GM19438 (cell line): ENCODE data around the gene SEC11A.
"Not testable (repeated sequence)": the region's sequence is repeated elsewhere in the genome, so short reads cannot be mapped to it uniquely, and the experiment has no call there.

Experiments used
- ATAC-seq: cut with Tn5 transposase; IDR thresholded peaks from one replicate; pipeline ENCODE4 v1.9.1; 2021; ENCODE audit warnings: low read depth; ENCODE audit not compliant: unreplicated experiment

Gene SEC11A

DNA sequence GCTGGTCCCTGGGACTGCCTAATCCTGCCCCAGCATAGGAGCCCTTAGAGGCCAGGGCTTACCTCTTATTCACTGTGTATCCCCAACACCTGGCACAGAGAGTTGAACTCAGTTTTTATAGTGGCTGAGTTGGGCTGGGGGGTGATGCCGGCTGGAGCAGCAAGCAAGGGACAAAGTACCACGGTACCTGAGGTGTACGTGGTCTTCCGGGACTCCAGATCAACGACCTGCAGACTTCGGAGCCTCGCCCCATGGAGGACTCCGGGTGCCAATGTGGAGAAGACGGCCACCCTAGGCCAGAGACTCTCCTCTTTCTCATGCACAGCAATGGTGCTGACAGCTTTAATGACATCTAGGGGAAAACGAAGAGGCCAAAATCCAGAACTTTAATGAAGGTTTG is 69.9 kb downstream of the SEC11A start:
- ATAC-seq = no peak

DNA sequence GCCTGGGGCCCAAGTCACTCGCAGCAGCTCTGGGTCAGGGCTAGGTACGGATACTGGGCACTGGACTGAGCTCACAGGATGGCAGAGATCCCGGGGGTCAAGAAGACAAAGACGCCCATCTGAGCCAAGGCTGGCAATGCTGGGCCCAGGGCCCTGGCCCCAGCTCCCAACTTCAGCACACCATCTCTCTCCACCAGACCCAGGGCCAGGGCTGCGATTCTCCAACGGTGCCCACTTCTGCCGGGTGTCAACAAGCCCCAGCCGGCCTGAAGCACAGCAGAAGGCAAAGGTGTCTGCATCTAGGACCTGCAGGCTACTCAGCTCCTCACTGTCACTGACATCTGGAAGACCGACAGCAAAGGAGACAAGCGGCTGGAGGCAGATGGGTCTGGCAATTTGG is 70.4 kb downstream of the SEC11A start:
- no peak for ATAC-seq

DNA sequence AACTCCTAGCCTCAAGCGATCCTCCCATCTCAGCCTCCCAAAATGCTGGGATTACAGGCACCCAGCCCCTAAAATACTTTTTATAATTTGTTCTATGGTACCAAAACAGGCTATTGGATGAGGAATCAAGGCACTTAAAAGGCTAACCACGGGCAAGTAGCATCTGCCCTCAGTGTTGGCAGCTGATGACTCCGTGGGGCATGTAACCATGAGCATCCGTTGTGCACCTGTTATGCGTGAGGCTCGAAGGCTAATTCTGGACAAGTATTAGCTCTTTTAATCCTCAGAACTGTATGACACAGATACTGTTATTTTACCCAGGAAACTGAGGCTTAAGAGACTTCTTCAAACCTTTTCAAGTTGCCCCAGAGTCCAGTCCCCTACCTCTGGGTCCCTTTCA is 72.1 kb downstream of the SEC11A start:
- ATAC-seq = no peak

DNA sequence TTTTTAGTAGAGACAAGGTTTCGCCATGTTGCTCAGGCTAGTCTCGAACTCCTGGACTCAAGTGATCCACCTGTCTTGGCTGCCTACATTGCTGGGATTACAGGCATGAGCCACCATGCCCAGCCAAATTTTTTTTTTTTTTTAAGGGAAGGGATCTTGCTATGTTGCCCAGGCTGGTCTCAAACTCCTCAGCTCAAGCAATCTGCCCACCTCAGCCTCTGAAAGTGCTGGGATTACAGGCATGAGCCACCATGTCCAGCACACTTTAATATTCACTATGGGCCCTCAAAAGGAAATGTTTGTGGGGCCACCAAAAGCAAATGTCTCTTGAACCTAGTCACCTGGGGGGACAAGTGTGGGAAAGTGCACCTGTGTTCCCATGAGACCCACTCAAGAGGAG is 73.3 kb downstream of the SEC11A start:
- not testable (repeated sequence) for ATAC-seq

DNA sequence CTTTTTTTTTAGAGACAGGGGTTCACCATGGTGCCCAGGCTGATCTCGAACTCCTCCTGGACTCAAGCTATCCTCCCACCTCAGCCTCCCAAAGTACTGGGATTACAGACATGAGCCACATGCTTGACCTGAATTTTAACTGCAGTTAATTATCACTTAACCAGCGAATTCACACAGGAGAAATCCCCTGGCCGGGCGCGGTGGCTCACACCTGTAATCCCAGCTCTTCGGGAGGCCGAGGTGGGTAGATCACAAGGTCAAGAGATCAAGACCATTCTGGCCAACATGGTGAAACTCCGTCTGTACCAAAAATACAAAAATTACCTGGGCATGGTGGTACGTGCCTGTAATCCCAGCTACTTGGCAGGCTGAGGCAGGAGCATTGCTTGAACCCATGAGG is 74.1 kb downstream of the SEC11A start:
- ATAC-seq = not testable (repeated sequence)

DNA sequence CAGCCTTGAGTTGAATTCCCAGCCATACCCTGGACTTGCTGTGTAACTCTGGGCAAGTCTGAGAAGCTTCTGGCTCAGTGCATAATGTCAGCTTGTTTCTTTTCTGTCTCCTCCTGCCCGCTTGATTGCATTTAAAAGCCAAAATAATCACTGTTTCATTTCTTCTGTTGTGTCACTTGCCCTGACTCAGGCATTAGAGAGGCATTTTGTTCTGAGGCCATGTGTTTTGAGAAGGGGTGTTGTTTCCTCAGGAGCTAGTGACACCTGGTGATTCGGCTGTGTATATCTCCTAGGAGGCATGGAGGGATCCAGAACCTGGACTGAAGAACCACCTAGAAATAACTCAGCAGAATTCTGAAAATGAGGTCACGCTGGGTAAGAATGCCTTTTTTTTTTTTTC is 77.8 kb downstream of the SEC11A start:
- no peak for ATAC-seq

DNA sequence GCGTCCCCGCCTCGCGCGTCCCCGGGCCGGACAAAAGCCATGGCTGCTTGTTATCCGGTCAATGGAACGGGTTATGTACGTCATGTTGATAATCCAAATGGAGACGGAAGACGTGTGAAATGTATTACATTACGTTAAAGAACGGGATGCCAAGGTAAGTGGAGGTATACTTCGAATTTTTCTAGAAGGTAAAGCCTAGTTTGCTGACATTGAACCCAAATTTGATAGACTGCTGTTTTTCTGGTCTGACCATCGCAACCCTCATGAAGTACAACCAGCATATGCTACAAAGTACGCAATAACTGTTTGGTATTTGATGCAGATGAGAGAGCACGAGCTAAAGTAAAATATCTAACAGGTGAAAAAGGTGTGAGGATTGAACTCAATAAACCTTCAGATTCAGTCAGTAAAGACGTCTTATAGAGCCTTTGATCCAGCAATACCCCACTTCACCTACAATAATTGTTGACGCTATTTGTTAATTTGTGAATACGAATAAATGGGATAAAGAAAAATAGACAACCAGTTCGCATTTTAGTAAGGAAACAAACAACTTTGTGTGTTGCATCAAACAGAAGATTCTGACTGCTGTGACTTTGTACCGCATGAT is 81.6 kb downstream of the SEC11A start:
- no peak for ATAC-seq

DNA sequence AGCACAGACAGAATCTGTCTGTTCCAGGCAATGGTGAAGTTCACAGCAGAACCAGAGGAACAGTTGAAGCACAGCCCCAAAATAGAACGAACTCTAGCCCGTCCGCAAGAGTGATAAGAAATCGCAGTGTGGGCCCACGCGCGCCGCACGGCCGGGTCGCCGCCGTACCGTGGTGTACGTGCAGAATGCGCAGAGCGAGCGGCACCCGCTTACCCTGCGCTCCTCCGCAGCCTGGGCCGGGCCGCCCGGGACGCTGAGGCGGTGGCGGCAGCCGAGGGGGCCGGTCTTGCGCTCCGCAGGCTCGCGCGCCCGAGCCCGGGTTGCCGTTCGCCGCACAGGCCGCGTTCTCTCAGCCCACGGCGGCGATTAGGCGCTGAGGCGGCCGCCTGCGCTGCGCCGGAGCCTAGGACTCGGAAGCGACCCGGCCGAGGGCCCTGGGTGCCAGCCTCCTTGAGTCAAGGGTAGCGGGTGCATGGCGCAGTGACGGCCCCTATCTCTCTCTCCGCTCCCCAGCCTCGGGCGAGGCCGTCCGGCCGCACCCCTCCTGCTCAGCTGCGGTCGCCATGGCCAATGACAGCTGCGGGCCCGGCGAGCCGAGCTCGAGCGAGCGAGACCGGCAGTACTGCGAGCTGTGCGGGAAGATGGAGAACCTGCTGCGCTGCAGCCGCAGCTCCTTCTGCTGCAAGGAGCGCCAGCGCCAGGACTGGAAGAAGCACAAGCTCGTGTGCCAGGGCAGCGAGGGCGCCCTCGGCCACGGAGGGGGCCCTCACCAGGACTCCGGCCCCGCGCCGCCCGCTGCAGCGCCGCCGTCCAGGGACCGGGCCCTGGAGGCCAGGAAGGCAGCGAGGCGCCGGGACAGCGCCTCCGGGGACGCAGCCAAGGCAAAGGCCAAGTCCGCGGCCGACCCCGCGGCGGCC is 82.4 kb downstream of the SEC11A start:
- ATAC-seq = peak; percentile 53

DNA sequence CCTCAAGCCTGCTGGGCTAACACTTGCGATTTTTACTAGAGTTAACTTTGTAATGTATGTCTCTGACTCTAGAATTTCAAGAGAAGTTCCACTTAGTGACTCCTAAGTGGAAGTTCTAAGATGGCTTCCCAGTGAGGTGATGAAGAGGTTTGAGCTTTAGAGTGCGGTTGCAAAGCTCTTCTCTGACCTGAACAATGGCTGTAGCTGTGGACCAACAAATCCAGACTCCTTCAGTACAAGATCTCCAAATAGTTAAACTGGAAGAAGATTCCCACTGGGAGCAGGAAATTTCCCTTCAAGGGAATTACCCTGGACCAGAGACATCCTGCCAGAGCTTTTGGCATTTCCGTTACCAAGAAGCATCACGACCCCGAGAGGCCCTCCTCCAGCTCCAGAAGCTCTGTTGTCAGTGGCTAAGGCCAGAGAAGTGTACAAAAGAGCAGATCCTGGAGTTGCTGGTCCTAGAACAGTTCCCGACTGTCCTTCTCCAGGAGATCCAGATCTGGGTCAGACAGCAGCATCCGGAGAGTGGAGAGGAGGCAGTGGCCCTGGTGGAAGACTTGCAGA is 84.2 kb downstream of the SEC11A start:
- no peak for ATAC-seq

DNA sequence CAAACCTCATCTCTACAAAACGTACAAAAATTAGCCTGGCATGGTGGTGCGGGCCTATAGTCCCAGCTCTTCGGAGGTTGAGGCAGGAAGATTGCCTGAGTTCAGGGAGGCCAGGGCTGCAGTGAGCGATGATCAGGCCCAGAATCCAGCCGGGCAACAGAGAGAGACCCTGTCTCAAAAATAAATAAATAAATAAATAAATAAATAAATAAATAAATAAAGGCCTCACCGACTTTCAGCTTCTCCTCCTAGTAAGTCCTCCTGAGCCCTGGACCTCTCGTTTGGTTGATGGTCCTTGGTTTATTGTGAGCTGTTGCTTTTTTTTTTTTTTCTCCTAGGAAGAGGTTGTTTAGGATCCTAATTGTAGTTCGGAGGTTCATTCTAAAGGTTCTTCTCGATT is 86.9 kb downstream of the SEC11A start:
- ATAC-seq = no peak

DNA sequence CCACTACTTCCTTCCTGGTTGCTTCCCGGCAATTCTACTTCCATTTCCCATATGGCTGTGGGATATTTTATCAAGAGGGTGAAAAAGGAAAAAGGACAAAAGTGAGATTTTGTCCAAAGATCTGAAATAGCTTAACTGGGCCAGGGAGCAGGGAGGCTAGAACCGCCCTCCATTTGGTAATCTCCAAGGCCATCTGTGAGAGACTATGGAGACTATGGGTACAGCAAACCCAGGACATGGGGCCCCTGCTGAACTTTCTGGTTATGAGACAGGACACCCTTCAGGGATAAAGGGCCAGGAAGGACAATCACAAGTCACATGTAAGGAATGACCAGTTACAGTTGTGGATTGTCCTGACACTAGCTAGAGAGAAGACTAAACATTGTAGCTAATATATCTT is 90.8 kb downstream of the SEC11A start:
- no peak for ATAC-seq

DNA sequence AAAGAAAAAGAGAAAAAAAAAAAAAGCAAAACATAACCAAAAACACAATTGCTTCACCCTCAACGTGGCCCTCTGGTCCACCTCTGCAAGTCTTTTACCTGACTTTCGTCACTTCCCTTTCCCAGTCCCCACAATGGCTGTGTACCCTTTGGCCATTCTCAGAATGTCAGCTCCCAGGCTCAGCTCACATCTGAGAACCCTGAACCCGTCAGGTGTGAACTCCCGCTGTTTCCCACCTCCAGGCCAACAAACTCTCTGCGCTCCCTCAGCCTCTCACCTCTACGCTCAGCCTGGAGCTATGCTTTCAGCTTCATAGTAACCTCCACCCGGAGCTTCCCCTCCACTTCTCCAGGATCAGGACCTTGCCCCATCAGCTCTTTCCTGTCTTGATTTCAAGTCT is 91.6 kb downstream of the SEC11A start:
- no peak for ATAC-seq

DNA sequence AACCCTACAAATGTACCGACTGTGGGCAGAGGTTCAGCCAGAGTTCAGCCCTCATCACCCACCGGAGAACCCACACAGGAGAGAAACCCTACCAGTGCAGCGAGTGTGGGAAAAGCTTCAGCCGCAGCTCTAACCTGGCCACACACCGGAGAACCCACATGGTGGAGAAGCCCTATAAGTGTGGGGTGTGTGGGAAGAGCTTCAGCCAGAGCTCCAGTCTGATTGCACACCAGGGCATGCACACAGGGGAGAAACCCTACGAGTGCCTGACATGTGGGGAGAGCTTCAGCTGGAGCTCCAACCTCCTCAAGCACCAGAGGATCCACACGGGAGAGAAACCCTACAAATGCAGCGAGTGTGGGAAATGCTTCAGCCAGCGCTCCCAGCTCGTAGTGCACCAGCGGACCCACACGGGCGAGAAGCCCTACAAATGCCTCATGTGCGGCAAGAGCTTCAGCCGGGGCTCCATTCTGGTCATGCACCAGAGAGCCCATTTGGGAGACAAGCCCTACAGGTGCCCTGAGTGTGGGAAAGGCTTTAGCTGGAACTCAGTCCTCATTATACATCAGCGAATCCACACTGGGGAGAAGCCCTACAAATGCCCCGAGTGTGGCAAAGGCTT is 94.5 kb downstream of the SEC11A start:
- no peak for ATAC-seq

DNA sequence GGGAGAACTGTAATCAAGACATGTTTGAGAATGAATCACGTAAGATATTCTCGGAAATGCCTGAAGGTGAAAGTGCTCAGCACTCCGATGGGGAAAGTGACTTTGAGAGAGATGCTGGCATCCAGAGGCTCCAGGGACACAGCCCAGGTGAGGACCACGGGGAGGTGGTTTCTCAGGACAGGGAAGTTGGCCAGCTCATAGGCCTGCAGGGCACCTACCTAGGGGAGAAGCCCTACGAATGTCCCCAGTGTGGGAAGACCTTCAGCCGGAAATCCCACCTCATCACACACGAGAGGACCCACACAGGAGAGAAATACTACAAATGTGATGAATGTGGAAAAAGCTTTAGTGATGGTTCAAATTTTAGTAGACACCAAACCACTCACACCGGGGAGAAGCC is 95.3 kb downstream of the SEC11A start:
- ATAC-seq = no peak
